PC-3 (cell line): ENCODE results near the gene RPL29. TPM values are rescaled to one million over a fixed set of nuclear protein-coding genes. Genes with fewer than 3 reads are reported as not detected.

Source experiments
- ATAC-seq: fragments of 200-7000 bp; cut with Tn5 transposase; 2 replicates; pipeline ENCODE4 v1.9.1; 2020; ENCODE audit warnings: mild to moderate bottlenecking, moderate library complexity
- BruUV-seq: library from RNA; stranded (reverse); fragments of 400-500 nt; replicated peaks from 2 replicates; lab custom pipeline; 2021; lab: Mats Ljungman, UMichigan
- CTCF ChIA-PET: fragments of 300-600 bp; sonication (Branson Sonifier 250); formaldehyde crosslinking; loops from one replicate; lab custom pipeline; 2022; ENCODE audit warnings: antibody characterized with exemption; lab: Charles Lee
- POLR2A ChIA-PET: fragments of 300-600 bp; sonication (Branson Sonifier 250); formaldehyde crosslinking; loops from one replicate; lab custom pipeline; 2022; ENCODE audit warnings: antibody characterized with exemption; ENCODE audit not compliant: unreplicated experiment; lab: Charles Lee
- DNase-seq: peaks from one replicate; pipeline ENCODE4 v3.0.0-alpha.2; 2015
- H2AFZ ChIP-seq: fragments of 300-600 bp; sonication (generic); 2 replicates; pipeline ENCODE4 v1.6.0; 2016; ENCODE audit warnings: antibody characterized with exemption, low read length
- H3F3A ChIP-seq: fragments of 300-600 bp; sonication (generic); one replicate; pipeline ENCODE4 v1.6.0; 2017; ENCODE audit warnings: antibody characterized with exemption, low read length, control low read depth, mild to moderate bottlenecking; ENCODE audit not compliant: unreplicated experiment
- H3K27ac ChIP-seq: fragments of 300-600 bp; sonication (generic); 2 replicates; pipeline ENCODE4 v1.5.1; 2016; ENCODE audit warnings: mild to moderate bottlenecking, low read length
- H3K27me3 ChIP-seq: fragments of 300-600 bp; sonication (generic); 2 replicates; pipeline ENCODE4 v1.6.1; 2016; ENCODE audit warnings: low read length, mixed read lengths
- H3K36me3 ChIP-seq: fragments of 300-600 bp; sonication (generic); 2 replicates; pipeline ENCODE4 v1.6.1; 2016; ENCODE audit warnings: low read depth, mixed run types, low read length, mixed read lengths
- H3K4me1 ChIP-seq: fragments of 300-600 bp; sonication (generic); 2 replicates; pipeline ENCODE4 v1.5.1; 2016; ENCODE audit warnings: low read length; ENCODE audit not compliant: insufficient read depth
- H3K4me2 ChIP-seq: fragments of 300-600 bp; sonication (generic); 2 replicates; pipeline ENCODE4 v1.6.0; 2016; ENCODE audit warnings: low read length
- H3K4me3 ChIP-seq: fragments of 300-600 bp; sonication (generic); 2 replicates; pipeline ENCODE4 v1.5.1; 2016; ENCODE audit warnings: mild to moderate bottlenecking, low read length, mixed read lengths
- H3K79me2 ChIP-seq: fragments of 300-600 bp; sonication (generic); 2 replicates; pipeline ENCODE4 v1.6.1; 2017; ENCODE audit warnings: low read length, mixed read lengths
- H3K9ac ChIP-seq: fragments of 300-600 bp; sonication (generic); 2 replicates; pipeline ENCODE4 v1.6.0; 2016; ENCODE audit warnings: mild to moderate bottlenecking, low read length
- H3K9me2 ChIP-seq: fragments of 300-600 bp; sonication (generic); replicated peaks from 2 replicates; pipeline ENCODE4 v1.6.1; 2016; ENCODE audit warnings: mixed run types, low read length, mixed read lengths
- H3K9me3 ChIP-seq: fragments of 300-600 bp; sonication (generic); 2 replicates; pipeline ENCODE4 v1.6.1; 2016; ENCODE audit warnings: low read length, mixed read lengths
- H4K20me1 ChIP-seq: fragments of 300-600 bp; sonication (generic); 2 replicates; pipeline ENCODE4 v1.6.1; 2016; ENCODE audit warnings: low read length, mixed read lengths
- EZH2 ChIP-seq: fragments of 300-600 bp; sonication (generic); IDR thresholded peaks from one replicate; pipeline ENCODE4 v1.6.1; 2017; ENCODE audit warnings: antibody characterized with exemption, mild to moderate bottlenecking, low read length; ENCODE audit not compliant: unreplicated experiment
- EZH2phosphoT487 ChIP-seq: fragments of 300-600 bp; sonication (generic); IDR thresholded peaks from 2 replicates; pipeline ENCODE4 v1.6.1; 2018; ENCODE audit warnings: mild to moderate bottlenecking, antibody characterized with exemption, low read length, borderline replicate concordance
- intact Hi-C: fragments of 100-400 bp; cut with micrococcal nuclease; formaldehyde crosslinking; loops from 2 replicates; pipeline ENCODE4 v1.9.0; 2023
- total RNA-seq: library from RNA; depleted of rRNA; stranded (reverse); fragments of >200 nt; gene quantifications from 2 replicates; pipeline ENCODE4 v1.2.3, GENCODE V29; 2014
- TF ChIP-seq, protein P1 (sequence below): fragments of 300-600 bp; sonication (generic); conservative IDR thresholded peaks from 2 replicates; pipeline ENCODE4 v1.5.1; 2017; ENCODE audit warnings: antibody characterized with exemption, low read depth, mild to moderate bottlenecking, low read length

Gene RPL29
- total RNA-seq, 1 experiment from 2014 or later = 1,807 TPM

DNA sequence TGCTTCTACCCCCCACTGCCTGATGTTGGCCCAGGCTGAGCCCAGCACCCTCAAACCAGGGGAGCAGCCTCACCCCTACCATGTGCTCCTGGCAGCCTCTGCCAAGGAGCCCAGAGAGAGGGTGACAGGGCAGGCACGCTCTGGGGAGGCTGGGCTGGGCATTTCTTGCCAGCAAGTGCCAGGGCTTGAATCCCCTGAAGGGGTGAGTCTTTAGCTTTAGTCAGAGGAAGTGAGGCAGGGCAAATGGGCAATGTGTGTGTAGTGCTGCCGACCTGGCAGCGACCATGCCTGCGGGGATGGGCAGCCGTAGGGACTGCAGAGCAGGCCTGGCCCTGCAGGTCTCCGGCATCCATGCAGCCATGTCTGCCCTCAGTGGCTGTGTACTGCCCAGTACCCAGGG lies 42.5 kb upstream of the RPL29 start:
- 0 out of 2 replicates have a peak overlapping the region, but pooled peaks have one; percentile 2 for H3K4me2 ChIP-seq
- peaks cover 19% of the 10 kb centered on the region for H3K4me1 ChIP-seq
- no peaks in the 10 kb centered on the region for H3K79me2 ChIP-seq
- ChIA-PET CTCF (interaction anchor here (1.0 to 2.4 kb wide), 3 partner anchors 15 to 37 kb away, joined by 3 to 15 read pairs (median 3); partner anchors contain the start of gene DUSP7), POLR2A (interaction anchor here (0.5 kb wide), 1 partner anchor 8 kb away, joined by 4 read pairs; no protein-coding TSS in a partner anchor)
- intact Hi-C loops = no loop called here
- peak overlapping the region; percentile 53 for H3K27ac ChIP-seq
- H3K9ac ChIP-seq = peak overlapping the region; percentile 36; the same call in 1 of the 2 replicates
- DNase-seq (peak; percentile 77), ATAC-seq (peak; percentile 84)
- no peaks in the 10 kb centered on the region for H3K9me2 ChIP-seq
- no TSS peak for BruUV-seq
- TF ChIP-seq EZH2phosphoT487 (no peak), EZH2 (no peak)
- TF ChIP-seq, protein P1, sequence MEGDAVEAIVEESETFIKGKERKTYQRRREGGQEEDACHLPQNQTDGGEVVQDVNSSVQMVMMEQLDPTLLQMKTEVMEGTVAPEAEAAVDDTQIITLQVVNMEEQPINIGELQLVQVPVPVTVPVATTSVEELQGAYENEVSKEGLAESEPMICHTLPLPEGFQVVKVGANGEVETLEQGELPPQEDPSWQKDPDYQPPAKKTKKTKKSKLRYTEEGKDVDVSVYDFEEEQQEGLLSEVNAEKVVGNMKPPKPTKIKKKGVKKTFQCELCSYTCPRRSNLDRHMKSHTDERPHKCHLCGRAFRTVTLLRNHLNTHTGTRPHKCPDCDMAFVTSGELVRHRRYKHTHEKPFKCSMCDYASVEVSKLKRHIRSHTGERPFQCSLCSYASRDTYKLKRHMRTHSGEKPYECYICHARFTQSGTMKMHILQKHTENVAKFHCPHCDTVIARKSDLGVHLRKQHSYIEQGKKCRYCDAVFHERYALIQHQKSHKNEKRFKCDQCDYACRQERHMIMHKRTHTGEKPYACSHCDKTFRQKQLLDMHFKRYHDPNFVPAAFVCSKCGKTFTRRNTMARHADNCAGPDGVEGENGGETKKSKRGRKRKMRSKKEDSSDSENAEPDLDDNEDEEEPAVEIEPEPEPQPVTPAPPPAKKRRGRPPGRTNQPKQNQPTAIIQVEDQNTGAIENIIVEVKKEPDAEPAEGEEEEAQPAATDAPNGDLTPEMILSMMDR = no peak
- no peaks in the 10 kb centered on the region for H4K20me1 ChIP-seq
- H3K36me3 ChIP-seq = no peaks in the 10 kb centered on the region
- H3K4me3 ChIP-seq = no peak overlapping the region
- no peaks in the 10 kb centered on the region for H3K9me3 ChIP-seq
- no peaks in the 10 kb centered on the region for H3F3A ChIP-seq
- H3K27me3 ChIP-seq = no peaks in the 10 kb centered on the region
- peak overlapping the region; percentile 59 for H2AFZ ChIP-seq

DNA sequence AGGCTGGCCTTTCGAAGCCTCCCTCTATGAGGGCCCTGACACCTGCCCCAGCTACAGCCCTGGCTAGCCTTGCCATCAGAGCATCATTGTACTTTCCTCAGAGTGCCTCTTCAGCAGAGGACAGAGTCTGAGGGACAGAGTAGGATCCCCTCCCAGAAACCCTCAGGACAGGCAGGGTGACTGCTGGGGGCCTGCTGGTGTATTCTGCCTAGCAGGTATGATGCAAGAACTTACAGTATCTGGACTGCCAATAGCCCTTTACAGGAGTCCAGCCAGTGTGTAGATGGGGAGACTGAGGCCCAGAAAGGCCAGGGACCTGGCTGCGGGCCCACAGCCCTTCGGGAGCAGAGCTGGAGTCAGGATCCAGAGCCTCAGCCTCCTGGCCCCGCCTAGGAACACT lies 41.6 kb upstream of the RPL29 start:
- DNase-seq (no peak), ATAC-seq (no peak)
- Histone ChIP-seq H3K4me1 (peaks cover 19% of the 10 kb centered on the region), H3K36me3 (no peaks in the 10 kb centered on the region), H4K20me1 (no peaks in the 10 kb centered on the region), H3K27ac (no peak overlapping the region), H3K9ac (no peak overlapping the region), H3K79me2 (no peaks in the 10 kb centered on the region), H3K9me2 (no peaks in the 10 kb centered on the region), H3K4me2 (no peak overlapping the region), H3K27me3 (no peaks in the 10 kb centered on the region), H3F3A (no peaks in the 10 kb centered on the region), H3K9me3 (no peaks in the 10 kb centered on the region), H2AFZ (no peak overlapping the region), H3K4me3 (no peak overlapping the region)
- intact Hi-C loops = no loop called here
- TF ChIP-seq EZH2 = no peak
- TF ChIP-seq, protein P1 = no peak
- no peak for TF ChIP-seq EZH2phosphoT487
- BruUV-seq = no TSS peak
- ChIA-PET CTCF (interaction anchor here (1.0 to 2.4 kb wide), 2 partner anchors 16 to 36 kb away, joined by 3 to 15 read pairs; no protein-coding TSS in a partner anchor), POLR2A (no interaction called here)

DNA sequence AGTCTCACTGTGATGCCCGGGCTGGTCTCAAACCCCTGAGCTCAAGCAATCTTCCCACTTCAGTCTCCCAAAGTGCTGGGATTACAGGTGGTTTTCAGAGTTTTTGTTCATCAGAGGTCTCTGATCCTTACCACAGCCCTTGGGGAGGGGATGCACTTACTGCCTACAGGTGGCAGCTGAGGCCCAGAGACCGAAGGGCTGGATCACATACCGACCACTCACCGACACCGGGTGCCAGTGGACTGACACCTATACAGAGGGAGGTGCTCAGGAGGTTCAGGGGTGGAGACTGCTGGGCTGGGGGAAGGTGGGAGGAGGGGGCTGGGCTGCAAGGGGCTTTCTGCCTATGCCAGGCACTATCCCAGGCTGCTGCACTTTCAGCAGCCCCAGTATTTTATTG lies 41.1 kb upstream of the RPL29 start:
- TF ChIP-seq EZH2phosphoT487 (no peak), EZH2 (no peak)
- TF ChIP-seq, protein P1 = peak; percentile 39; the same call in 1 of the 2 replicates

More for the DNA sequence above, 41.1 kb upstream of the RPL29 start:
- no peaks in the 10 kb centered on the region for H3K27me3 ChIP-seq
- POLR2A ChIA-PET = interaction anchor here (0.6 kb wide), 1 partner anchor 25 kb away, joined by 3 read pairs; no protein-coding TSS in a partner anchor
- no peak overlapping the region for H3K9ac ChIP-seq
- peak; percentile 39 for DNase-seq
- H3K36me3 ChIP-seq = no peaks in the 10 kb centered on the region
- intact Hi-C loops = no loop called here
- ATAC-seq = peak; percentile 51
- H3K9me2 ChIP-seq = no peaks in the 10 kb centered on the region
- H3K4me3 ChIP-seq = no peak overlapping the region
- H3K4me2 ChIP-seq = no peak overlapping the region
- H3K27ac ChIP-seq = no peak overlapping the region
- H3K79me2 ChIP-seq = no peaks in the 10 kb centered on the region
- peaks cover 19% of the 10 kb centered on the region for H3K4me1 ChIP-seq
- CTCF ChIA-PET = interaction anchor here (0.6 to 2.4 kb wide), 4 partner anchors 14 to 184 kb away, joined by 3 to 15 read pairs (median 4); partner anchors contain the start of gene DUSP7
- H3F3A ChIP-seq = no peaks in the 10 kb centered on the region
- H2AFZ ChIP-seq = no peak overlapping the region
- no TSS peak for BruUV-seq
- no peaks in the 10 kb centered on the region for H4K20me1 ChIP-seq
- H3K9me3 ChIP-seq = no peaks in the 10 kb centered on the region
